HT1080 (cell line): ENCODE results near the gene CD300A. TPM values are rescaled to one million over a fixed set of nuclear protein-coding genes. Genes with fewer than 3 reads are reported as not detected.

Source experiments
- DNase-seq: peaks from one replicate; pipeline ENCODE4 v3.0.0-alpha.2; 2015; ENCODE audit warnings: low read depth
- polyA plus RNA-seq, 2 experiments: library from polyadenylated mRNA; depleted of rRNA; stranded (reverse); fragments of >200 nt; gene quantifications; 2 replicates each; pipeline ENCODE4 v1.2.3, GENCODE V29; 2015
- total RNA-seq: library from RNA; depleted of rRNA; stranded (reverse); fragments of >200 nt; shearing (Covaris generic); gene quantifications from 2 replicates; pipeline ENCODE4 v1.2.3, GENCODE V29; 2014; rRNA removed

Gene CD300A
- not detected in 2 replicates for total RNA-seq
- not detected in 2 replicates for polyA plus RNA-seq (2015; cell fraction: cytosol; rRNA removed)
- polyA plus RNA-seq (2015; cell fraction: nucleus; rRNA removed): not detected in 2 replicates

- DNase-seq: no peak
Measured at GRCh38 chr17:74466111-74466827, at the start of gene CD300A. Gene CD300A, plus strand, starts transcription at chr17:74466634. Its CDS starts 70 bp downstream, at chr17:74466704.

DNA sequence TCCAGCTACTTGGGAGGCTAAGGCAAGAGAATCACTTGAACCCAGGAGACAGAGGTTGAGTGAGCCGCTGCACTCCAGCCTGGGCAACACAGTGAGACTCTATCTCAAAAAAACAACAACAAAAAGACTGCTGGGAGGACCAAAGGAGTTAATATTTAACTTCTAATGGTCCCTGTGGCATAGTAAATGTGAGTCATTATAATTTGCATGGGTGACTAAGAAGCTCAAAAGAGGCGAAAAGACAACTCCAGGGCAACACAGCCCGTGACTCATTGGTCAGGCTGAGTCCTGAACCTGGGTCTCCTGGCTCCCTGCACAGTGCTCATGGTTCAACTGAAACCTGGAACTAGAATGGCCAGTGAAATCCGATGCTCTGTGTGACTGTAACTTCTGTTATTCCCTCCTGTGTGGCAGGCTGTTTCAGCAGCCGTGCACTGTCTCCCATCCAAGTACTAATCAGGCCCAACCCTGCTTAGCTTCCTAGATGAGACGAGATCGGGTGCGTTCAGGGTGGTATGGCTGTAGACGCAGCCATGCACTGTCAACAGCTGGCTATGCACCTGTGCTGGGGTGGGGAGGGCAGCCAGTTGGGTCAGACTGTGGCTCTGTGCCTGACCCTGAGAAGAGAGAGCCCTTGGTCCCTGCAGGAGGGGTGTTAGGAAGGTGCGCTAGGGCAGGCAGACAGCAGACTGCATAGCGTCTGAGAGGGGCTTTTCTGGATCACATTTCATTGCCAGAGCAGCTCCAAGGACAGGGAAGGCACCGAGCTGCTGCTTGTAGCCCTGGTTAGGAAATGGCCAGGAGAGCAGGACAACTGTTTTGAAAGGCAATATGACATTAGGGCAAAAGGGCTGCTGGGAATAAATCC is 49.0 kb upstream of the CD300A start:
- DNase-seq: peak; percentile 66

GRCh38 chr17:74419928-74420411 is 46.5 kb upstream of the CD300A start:
- no peak for DNase-seq

GRCh38 chr17:74424117-74424516 is 42.3 kb upstream of the CD300A start:
- no peak for DNase-seq

- DNase-seq: no peak
Measured at GRCh38 chr17:74424657-74425056, 41.8 kb upstream of the CD300A start.

GRCh38 chr17:74426551-74427047 is 39.8 kb upstream of the CD300A start:
- peak; percentile 7 for DNase-seq

DNA sequence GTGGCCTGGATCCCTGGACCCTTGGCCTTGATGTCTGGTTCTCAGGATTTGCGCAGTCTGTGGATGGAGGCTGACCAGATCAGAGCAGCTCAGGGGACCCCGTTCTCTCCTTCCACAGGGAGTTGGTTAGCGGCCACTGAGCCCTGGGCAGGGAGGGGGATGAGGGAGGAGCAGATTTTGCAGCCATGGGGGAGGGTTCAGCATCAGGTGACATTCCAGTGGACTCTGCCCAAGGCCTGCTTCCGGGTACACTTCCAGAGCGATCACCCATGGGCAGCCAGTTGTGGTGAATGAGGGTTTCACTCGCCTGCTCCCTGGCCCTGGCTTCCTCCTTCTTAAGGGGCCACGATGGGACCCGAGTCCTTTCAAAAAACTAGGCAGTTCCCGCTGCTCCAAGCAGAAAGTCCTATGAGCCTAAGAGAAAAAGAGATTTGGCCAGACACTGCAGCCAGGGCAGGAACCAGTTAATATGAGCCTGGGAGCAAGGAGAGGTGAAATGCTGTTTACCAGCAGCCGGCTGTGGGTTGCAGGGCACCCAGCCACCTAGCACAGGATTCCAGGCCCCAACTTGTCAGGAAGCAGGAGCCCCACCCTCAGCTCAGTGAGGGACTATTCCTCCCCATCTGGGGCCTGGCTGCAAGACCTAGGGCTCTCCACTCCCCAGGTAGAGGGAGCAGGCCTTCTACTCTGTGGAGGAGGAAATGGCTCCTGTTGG is 39.2 kb upstream of the CD300A start:
- no peak for DNase-seq

DNA sequence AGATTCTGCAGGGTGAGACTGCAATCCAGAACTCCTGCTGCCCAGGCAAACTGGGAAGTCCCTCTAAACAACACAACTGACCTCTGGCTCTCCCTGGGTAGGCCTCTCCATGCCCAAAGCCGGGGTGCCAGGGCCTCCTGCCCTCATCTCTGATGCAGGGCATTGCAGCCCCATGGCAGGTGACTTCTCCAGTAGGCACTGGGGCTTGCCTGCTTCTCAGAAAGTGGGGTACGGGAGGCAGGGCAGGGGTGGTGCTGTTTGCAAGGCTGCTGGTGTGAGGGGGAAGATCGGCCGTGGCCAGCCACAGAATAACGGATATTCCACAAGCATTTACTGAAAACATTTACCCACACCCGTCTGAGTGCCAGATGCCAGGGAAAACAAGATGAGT is 38.7 kb upstream of the CD300A start:
- DNase-seq: no peak

DNA sequence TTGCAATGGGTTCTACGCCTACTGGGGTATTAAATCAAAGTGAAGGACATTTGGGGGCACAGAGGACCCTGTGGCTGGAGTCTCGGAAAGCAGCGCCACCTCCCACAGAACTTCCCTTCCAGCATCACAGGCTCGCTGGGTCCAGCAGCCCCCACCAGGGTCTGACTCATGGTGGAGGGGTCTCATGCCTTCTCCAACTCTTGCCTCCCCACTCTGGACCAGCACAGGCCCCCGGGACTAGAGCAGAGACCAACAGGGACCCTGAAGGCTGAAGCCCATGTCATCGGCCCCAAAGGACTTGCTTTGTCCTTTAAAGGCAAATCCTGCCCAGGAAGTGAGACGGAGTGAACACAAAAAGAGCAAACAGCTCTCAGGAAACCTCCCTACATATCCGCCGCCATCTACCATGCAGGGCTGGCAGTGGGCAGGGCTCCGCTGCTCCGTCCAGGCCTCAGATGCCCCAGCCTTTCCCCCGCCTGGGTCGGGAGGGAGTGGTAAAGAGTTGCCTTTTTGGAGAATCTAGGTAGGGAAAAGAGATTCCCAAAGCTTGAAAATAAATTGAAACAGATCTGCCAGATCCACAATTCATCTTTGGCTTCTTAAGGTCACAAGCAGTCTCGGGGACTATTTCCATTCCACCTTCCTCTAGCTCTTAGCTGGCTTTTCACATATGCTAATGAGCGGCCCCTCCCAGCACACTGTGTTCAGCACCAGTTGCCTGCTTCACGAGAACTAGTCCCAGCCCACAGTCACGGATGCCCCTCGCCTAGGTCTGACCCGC is 36.6 kb upstream of the CD300A start:
- no peak for DNase-seq

DNA sequence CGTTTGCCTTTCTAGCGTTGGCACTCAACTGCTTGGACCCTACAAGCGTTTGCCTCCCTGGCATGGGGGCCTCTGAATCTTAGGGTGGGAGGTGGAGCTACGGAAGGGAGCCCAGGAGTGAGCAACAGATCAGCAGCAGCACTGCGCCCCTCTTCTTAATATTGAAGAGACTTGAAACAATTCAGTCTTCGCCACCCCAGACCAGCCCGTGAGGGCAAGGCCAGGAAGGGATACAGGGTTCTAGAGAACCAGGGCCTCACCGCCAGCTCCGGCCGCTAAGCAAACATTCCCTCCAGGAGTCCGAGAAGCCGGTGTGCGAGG is 36.1 kb upstream of the CD300A start:
- no peak for DNase-seq

DNA sequence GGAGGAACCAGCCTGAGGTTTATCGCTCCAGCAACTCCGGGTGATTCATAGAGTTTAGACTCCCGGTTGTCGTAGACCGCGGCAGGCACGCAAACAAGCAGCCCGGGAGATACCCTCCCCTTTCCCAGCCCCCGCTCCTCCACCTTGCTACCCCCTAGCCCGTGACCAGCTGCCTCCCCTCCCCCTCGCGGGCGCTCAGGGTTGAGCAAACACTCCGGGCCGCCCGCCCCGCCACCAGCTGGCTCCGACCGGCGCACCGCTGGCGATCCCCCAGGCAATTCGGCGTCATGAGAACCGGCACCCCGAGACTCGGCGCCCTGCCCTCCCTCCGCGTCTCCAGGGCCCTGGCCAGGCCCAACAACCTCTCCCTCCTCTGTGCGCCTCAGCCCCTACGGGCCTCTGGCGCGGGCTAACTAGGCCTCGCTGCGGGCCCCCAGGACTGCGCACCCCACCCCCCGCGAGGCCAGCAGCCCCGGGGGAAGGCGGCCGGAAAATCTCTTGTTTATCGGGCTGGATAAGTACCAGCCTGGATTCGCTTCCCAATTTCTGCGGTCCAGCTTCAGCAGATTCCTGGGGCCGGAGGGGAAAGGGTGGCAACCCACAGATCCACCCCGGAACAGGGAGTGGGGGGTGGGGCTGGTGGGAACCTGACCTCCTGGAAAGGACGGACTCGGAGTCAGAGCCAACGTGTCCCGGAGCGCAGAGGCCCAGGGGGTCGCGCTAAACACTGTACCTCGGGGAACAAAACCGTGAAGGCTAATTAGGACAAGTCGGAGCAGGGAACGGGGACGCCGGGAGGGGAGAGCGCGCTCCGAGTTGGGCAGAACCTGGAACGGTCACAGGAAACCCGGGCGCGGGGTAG is 35.5 kb upstream of the CD300A start:
- DNase-seq: peak; percentile 23

- DNase-seq: no peak
Measured at GRCh38 chr17:74431568-74432423, 34.6 kb upstream of the CD300A start, which contains the start of gene GPRC5C. Gene GPRC5C, plus strand, starts transcription at chr17:74432088. Its CDS starts 7,689 bp downstream, at chr17:74439777.

DNA sequence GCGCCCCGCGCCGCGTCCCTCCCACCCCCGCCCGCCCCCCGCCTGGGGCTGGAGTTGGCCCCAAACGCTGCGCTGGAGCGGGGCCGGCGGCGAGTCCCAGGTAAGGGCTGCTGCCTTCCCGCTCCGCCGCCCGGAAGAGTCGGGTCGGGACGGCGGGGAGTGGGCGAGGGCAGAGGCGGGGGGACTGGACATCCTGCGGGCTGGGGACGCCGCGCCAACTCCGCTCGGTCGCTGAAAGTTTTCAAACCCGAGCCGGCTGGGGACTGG is 34.1 kb upstream of the CD300A start:
- DNase-seq: no peak

DNA sequence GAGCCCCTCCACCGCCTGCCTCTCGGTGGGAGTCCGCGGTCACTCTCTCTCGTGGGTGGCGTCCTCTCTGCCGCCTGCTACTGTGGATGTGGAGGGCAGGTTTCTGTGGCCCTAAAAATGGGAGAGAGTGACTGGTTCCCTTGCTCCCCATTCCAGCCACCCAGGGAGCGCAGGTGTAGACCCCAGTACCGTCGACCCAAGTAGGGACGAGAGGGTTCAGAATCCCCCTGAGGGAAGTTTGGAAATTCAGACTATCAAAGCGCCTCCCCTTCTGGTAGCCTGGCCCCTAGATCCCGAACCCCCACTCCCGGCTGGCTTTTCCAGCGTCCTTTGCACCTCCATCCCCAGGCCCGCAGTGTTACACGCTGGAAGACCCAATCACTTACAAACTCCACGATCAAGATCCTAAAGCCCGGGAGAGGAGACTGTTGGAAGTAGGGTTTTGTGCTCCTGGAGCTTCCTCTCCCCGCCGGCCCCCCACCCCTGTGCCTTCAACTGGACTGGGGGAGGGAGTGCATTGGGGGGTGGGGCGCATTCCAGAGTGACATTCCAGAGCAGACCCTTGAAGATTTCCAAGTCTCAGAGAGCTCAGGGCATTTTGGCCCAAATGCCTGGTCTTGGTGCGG is 33.6 kb upstream of the CD300A start:
- no peak for DNase-seq

GRCh38 chr17:74433421-74434121 is 32.9 kb upstream of the CD300A start:
- no peak for DNase-seq

GRCh38 chr17:74435775-74436359 is 30.6 kb upstream of the CD300A start:
- no peak for DNase-seq

GRCh38 chr17:74437702-74438101 is 28.7 kb upstream of the CD300A start:
- no peak for DNase-seq
